GM12878 (cell line): Measurements from ENCODE around the gene ALDH1L2. TPM values are rescaled to one million over a fixed set of nuclear protein-coding genes. Genes with fewer than 3 reads are reported as not detected.

ENCODE experiments used
- ATAC-seq: fragments of 200-7000 bp; cut with Tn5 transposase; 3 replicates; pipeline ENCODE4 v1.9.1; 2020; ENCODE audit warnings: mild to moderate bottlenecking, moderate library complexity
- BruUV-seq: library from RNA; stranded (reverse); fragments of 400-500 nt; replicated peaks from 2 replicates; lab custom pipeline; 2021; lab: Mats Ljungman, UMichigan
- CTCF ChIA-PET: fragments of 300-600 bp; sonication (Branson Sonifier 250); formaldehyde crosslinking; extraction: SDS; loops from one replicate; lab custom pipeline; 2021; ENCODE audit warnings: inconsistent platforms; lab: Yijun Ruan, JAX
- POLR2A ChIA-PET: fragments of 350-600 bp; formaldehyde crosslinking; extraction: SDS; loops from one replicate; lab custom pipeline; 2021; ENCODE audit warnings: inconsistent platforms; lab: Charles Lee
- RAD21 ChIA-PET: fragments of 300-600 bp; sonication (Branson Sonifier 250); formaldehyde crosslinking; loops from one replicate; lab custom pipeline; 2023; ENCODE audit warnings: antibody characterized with exemption; ENCODE audit not compliant: unreplicated experiment; lab: Charles Lee
- SMC1A ChIA-PET: fragments of 300-600 bp; sonication (Branson Sonifier 250); formaldehyde crosslinking; loops from one replicate; lab custom pipeline; 2023; ENCODE audit not compliant: unreplicated experiment, uncharacterized antibody; lab: Charles Lee
- DNase-seq: peaks from one replicate; pipeline ENCODE4 v3.0.0-alpha.2; 2011; ENCODE audit warnings: low read depth, low spot score
- FAIRE-seq: peaks from 3 replicates; lab custom pipeline; 2011; peaks lifted over from hg19 to GRCh38; lab: Jason Lieb, UNC
- H2AFZ ChIP-seq: 2 replicates; pipeline ENCODE4 v1.6.0; 2011; ENCODE audit warnings: low read depth, low read length, control low read depth; ENCODE audit not compliant: control insufficient read depth
- H3K27ac ChIP-seq: 2 replicates; pipeline ENCODE4 v1.5.1; 2011; ENCODE audit warnings: control low read depth; ENCODE audit not compliant: control insufficient read depth, insufficient read depth
- H3K27me3 ChIP-seq, 2 experiments: replicated peaks in 1 of 2; 2 replicates each; pipeline versions ENCODE4 v1.6.0 to v1.6.1; 2011; ENCODE audit warnings: low read length in 1 of 2; ENCODE audit not compliant: control insufficient read depth in 2 of 2, insufficient read depth in 2 of 2
- H3K36me3 ChIP-seq, 2 experiments: 2 replicates each; pipeline ENCODE4 v1.5.1; 2011; ENCODE audit warnings: low read length in 1 of 2; ENCODE audit not compliant: control insufficient read depth in 2 of 2, insufficient read depth in 2 of 2
- H3K4me1 ChIP-seq: 2 replicates; pipeline ENCODE4 v1.6.1; 2011; ENCODE audit warnings: mild to moderate bottlenecking, low read length, moderate library complexity, mixed read lengths; ENCODE audit not compliant: control insufficient read depth, insufficient read depth
- H3K4me2 ChIP-seq: 2 replicates; pipeline ENCODE4 v1.6.0; 2011; ENCODE audit warnings: control low read depth; ENCODE audit not compliant: control insufficient read depth, insufficient read depth
- H3K4me3 ChIP-seq: fragments of 200-600 bp; sonication (generic); 2 replicates; pipeline ENCODE4 v1.5.1; 2016
- H3K79me2 ChIP-seq: 2 replicates; pipeline ENCODE4 v1.6.0; 2011; ENCODE audit warnings: low read length; ENCODE audit not compliant: control insufficient read depth, insufficient read depth
- H3K9ac ChIP-seq: 2 replicates; pipeline ENCODE4 v1.8.0; 2011; ENCODE audit warnings: low read length, control low read depth, mixed read lengths; ENCODE audit not compliant: control insufficient read depth, insufficient read depth
- H3K9me3 ChIP-seq: replicated peaks from 3 replicates; pipeline ENCODE4 v1.5.1; 2011; ENCODE audit warnings: mild to moderate bottlenecking, low read length; ENCODE audit not compliant: control insufficient read depth, insufficient read depth
- H4K20me1 ChIP-seq: 2 replicates; pipeline ENCODE4 v1.6.0; 2011; ENCODE audit not compliant: control insufficient read depth, insufficient read depth
- CBX5 ChIP-seq: sonication (generic); IDR thresholded peaks from 2 replicates; pipeline ENCODE4 v1.6.1; 2016; ENCODE audit warnings: low read depth, moderate library complexity, mild to moderate bottlenecking, inconsistent platforms
- E2F8 ChIP-seq: fragments of 450-650 bp; IDR thresholded peaks from 2 replicates; pipeline ENCODE4 v1.6.1; 2018; ENCODE audit warnings: mild to moderate bottlenecking, low read depth, moderate library complexity; ENCODE audit not compliant: partially characterized antibody
- FOXM1 ChIP-seq: IDR thresholded peaks from 2 replicates; pipeline ENCODE4 v1.6.1; 2012; ENCODE audit warnings: low read depth, mild to moderate bottlenecking, inconsistent platforms, low read length, moderate library complexity
- NFYA ChIP-seq: IDR thresholded peaks from 2 replicates; pipeline ENCODE4 v1.6.1; 2011; ENCODE audit warnings: low read depth, mild to moderate bottlenecking, low read length, improper control_type of control experiment, borderline replicate concordance
- RAD51 ChIP-seq: fragments of 450-650 bp; IDR thresholded peaks from 2 replicates; pipeline ENCODE4 v1.6.1; 2016; ENCODE audit warnings: moderate library complexity, mild to moderate bottlenecking, inconsistent platforms
- RCOR1 ChIP-seq: conservative IDR thresholded peaks from 2 replicates; pipeline ENCODE4 v1.6.1; 2012; ENCODE audit warnings: low read depth, low read length, improper control_type of control experiment
- TCF12 ChIP-seq: IDR thresholded peaks from 2 replicates; pipeline ENCODE4 v1.6.1; 2011; ENCODE audit warnings: low read depth, mild to moderate bottlenecking, low read length
- ZBED1 ChIP-seq: IDR thresholded peaks from 2 replicates; pipeline ENCODE4 v1.6.1; 2016; ENCODE audit warnings: borderline replicate concordance
- ZNF207 ChIP-seq: fragments of 450-650 bp; IDR thresholded peaks from 2 replicates; pipeline ENCODE4 v1.6.1; 2014; ENCODE audit warnings: antibody characterized with exemption, mild to moderate bottlenecking, borderline replicate concordance
- ZZZ3 ChIP-seq: IDR thresholded peaks from 2 replicates; pipeline ENCODE4 v1.6.1; 2011; ENCODE audit warnings: low read depth; ENCODE audit not compliant: control insufficient read depth, insufficient read length
- WGBS: methylation state at CpG from one replicate; pipeline ENCODE4 v1.1.6; 2016; ENCODE audit warnings: low lambda C conversion rate; ENCODE audit not compliant: insufficient replicate concordance, insufficient coverage; ENCODE audit errors: missing lambda C conversion rate; 5-methylcytosine and 5-hydroxymethylcytosine counted together
- in situ Hi-C: fragments of 300-500 bp; cut with MboI; formaldehyde crosslinking; loops from 9 replicates; pipeline ENCODE4 v1.14.3; 2018; ENCODE audit warnings: mixed read lengths
- intact Hi-C: fragments of 100-400 bp; cut with micrococcal nuclease; formaldehyde crosslinking; loops from one replicate; pipeline ENCODE4 v1.14.2; 2022; ENCODE audit not compliant: unreplicated experiment
- polyA plus RNA-seq, 11 experiments: library from polyadenylated mRNA; depleted of rRNA in 4 of 11; unstranded in 6 of 11; stranded (reverse) in 5 of 11; fragments of >200 nt; fragmentation: Nextera tagmentation in 4 of 11; fragmentation: Illumina TruSeq in 1 of 11; extraction: Ambion mirVana in 4 of 11; extraction: Trizol in 1 of 11; gene quantifications; 1 replicate in 1 of 11; 2 replicates in 10 of 11; pipeline versions ENCODE4 v1.2.1 to v1.2.3, GENCODE V29; 2011 to 2016; ENCODE audit warnings: inconsistent platforms in 2 of 11, missing spikeins in 2 of 11, low read depth in 1 of 11
- total RNA-seq, 4 experiments: library from RNA; depleted of rRNA in 3 of 4; stranded (reverse); fragments of >200 nt in 3 of 4; fragmentation: Illumina TruSeq in 1 of 4; extraction: Trizol in 1 of 4; gene quantifications; 2 replicates each; pipeline versions ENCODE4 v1.2.1 to v1.2.3, GENCODE V29; 2013 to 2021
- TF ChIP-seq, protein P1 (sequence below): fragments of 450-650 bp; IDR thresholded peaks from 2 replicates; pipeline ENCODE4 v1.6.1; 2017; ENCODE audit warnings: low read depth, mild to moderate bottlenecking, moderate library complexity
- TF ChIP-seq, protein P2 (sequence below): fragments of 450-650 bp; conservative IDR thresholded peaks from 2 replicates; pipeline ENCODE4 v1.6.1; 2017; ENCODE audit warnings: mild to moderate bottlenecking, moderate library complexity
- TF ChIP-seq, protein P3 (sequence below): IDR thresholded peaks from 2 replicates; pipeline ENCODE4 v1.6.1; 2011; ENCODE audit warnings: mild to moderate bottlenecking, low read depth, low read length, moderate library complexity; ENCODE audit not compliant: insufficient replicate concordance

Gene ALDH1L2
- total and polyA plus RNA-seq, 10 of the 15 experiments (the other 5 are each of a cell fraction or from before 2014, with no cell fraction given) = 0.15 to 13.7 (median 8.5) TPM

- BruUV-seq = no TSS peak
- in situ Hi-C loops (no loop called here), intact Hi-C loops (no loop called here)
- POLR2A ChIA-PET = no interaction called here
- SMC1A ChIA-PET = interaction anchor here (1.9 kb wide), 1 partner anchor 666 kb away, joined by 9 read pairs; no protein-coding TSS in a partner anchor
- Histone ChIP-seq H3K4me1 (peaks cover under 1% of the 10 kb centered on the region), H3K36me3 (no peaks in the 10 kb centered on the region), H3K9me3 (no peaks in the 10 kb centered on the region; the same call in 2 of the 3 replicates), H3K27ac (no peak overlapping the region), H3K27me3 (no peaks in the 10 kb centered on the region), H4K20me1 (no peaks in the 10 kb centered on the region), H3K79me2 (no peaks in the 10 kb centered on the region), H3K4me2 (no peak overlapping the region), H3K9ac (no peak overlapping the region), H3K4me3 (no peak overlapping the region), H2AFZ (no peak overlapping the region)
- TF ChIP-seq NFYA = no peak
- no peak for TF ChIP-seq ZNF207
- no peak for TF ChIP-seq FOXM1
- TF ChIP-seq, protein P1, sequence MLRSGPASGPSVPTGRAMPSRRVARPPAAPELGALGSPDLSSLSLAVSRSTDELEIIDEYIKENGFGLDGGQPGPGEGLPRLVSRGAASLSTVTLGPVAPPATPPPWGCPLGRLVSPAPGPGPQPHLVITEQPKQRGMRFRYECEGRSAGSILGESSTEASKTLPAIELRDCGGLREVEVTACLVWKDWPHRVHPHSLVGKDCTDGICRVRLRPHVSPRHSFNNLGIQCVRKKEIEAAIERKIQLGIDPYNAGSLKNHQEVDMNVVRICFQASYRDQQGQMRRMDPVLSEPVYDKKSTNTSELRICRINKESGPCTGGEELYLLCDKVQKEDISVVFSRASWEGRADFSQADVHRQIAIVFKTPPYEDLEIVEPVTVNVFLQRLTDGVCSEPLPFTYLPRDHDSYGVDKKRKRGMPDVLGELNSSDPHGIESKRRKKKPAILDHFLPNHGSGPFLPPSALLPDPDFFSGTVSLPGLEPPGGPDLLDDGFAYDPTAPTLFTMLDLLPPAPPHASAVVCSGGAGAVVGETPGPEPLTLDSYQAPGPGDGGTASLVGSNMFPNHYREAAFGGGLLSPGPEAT = no peak
- TF ChIP-seq TCF12 = no peak
- TF ChIP-seq ZBED1 = no peak
- TF ChIP-seq ZZZ3 = no peak
- TF ChIP-seq, protein P2, sequence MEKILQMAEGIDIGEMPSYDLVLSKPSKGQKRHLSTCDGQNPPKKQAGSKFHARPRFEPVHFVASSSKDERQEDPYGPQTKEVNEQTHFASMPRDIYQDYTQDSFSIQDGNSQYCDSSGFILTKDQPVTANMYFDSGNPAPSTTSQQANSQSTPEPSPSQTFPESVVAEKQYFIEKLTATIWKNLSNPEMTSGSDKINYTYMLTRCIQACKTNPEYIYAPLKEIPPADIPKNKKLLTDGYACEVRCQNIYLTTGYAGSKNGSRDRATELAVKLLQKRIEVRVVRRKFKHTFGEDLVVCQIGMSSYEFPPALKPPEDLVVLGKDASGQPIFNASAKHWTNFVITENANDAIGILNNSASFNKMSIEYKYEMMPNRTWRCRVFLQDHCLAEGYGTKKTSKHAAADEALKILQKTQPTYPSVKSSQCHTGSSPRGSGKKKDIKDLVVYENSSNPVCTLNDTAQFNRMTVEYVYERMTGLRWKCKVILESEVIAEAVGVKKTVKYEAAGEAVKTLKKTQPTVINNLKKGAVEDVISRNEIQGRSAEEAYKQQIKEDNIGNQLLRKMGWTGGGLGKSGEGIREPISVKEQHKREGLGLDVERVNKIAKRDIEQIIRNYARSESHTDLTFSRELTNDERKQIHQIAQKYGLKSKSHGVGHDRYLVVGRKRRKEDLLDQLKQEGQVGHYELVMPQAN = no peak
- no peak for TF ChIP-seq E2F8
- TF ChIP-seq RAD51 = no peak
- TF ChIP-seq, protein P3, sequence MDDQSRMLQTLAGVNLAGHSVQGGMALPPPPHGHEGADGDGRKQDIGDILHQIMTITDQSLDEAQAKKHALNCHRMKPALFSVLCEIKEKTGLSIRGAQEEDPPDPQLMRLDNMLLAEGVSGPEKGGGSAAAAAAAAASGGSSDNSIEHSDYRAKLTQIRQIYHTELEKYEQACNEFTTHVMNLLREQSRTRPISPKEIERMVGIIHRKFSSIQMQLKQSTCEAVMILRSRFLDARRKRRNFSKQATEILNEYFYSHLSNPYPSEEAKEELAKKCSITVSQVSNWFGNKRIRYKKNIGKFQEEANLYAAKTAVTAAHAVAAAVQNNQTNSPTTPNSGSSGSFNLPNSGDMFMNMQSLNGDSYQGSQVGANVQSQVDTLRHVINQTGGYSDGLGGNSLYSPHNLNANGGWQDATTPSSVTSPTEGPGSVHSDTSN = no peak
- TF ChIP-seq RCOR1 = no peak
- no peak for TF ChIP-seq CBX5
- WGBS = 100% methylated on average over 1 of the region's 1 CpG
- no peak for ATAC-seq
- no peak for DNase-seq
- FAIRE-seq = no peak
- CTCF ChIA-PET = interaction anchor here (1.2 kb wide), 1 partner anchor 666 kb away, joined by 3 read pairs; no protein-coding TSS in a partner anchor
- RAD21 ChIA-PET = no interaction called here
These were observed 37.0 kb downstream of the ALDH1L2 start for GRCh38 chr12:105047308-105047707.
